ENCODE data around the gene HS3ST5.

DNA sequence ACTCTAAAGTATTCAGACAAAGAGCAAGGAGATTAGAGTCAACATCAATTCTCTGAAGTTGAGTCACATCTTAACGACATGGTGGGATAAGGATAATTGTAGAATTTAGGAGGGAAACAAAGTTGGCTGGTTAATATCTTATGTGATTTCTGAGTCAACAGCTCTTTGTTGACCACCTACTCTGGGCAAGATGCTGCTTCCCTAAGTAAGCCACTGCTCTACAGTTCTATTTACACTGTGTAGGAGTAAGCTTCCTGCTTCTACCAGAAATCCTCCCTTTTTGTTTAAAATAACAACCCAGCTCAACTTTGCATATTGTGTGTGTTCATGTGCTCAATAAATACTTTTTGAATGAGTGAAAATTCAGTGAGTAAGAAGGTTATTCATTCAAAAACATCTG, 3.1 kb downstream of the HS3ST5 start:
- TF ChIP-seq, protein P1, sequence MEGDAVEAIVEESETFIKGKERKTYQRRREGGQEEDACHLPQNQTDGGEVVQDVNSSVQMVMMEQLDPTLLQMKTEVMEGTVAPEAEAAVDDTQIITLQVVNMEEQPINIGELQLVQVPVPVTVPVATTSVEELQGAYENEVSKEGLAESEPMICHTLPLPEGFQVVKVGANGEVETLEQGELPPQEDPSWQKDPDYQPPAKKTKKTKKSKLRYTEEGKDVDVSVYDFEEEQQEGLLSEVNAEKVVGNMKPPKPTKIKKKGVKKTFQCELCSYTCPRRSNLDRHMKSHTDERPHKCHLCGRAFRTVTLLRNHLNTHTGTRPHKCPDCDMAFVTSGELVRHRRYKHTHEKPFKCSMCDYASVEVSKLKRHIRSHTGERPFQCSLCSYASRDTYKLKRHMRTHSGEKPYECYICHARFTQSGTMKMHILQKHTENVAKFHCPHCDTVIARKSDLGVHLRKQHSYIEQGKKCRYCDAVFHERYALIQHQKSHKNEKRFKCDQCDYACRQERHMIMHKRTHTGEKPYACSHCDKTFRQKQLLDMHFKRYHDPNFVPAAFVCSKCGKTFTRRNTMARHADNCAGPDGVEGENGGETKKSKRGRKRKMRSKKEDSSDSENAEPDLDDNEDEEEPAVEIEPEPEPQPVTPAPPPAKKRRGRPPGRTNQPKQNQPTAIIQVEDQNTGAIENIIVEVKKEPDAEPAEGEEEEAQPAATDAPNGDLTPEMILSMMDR (IDR thresholded peaks at IDR 0.05), result no peak
- no peak for TF ChIP-seq POLR2A (IDR thresholded peaks at IDR 0.05)
